ENCODE measurements around the gene TMEM170B.

Gene TMEM170B

GRCh38 chr6:11632795-11633511 is 95.4 kb downstream of the TMEM170B start:
- TF ChIP-seq, protein P1, sequence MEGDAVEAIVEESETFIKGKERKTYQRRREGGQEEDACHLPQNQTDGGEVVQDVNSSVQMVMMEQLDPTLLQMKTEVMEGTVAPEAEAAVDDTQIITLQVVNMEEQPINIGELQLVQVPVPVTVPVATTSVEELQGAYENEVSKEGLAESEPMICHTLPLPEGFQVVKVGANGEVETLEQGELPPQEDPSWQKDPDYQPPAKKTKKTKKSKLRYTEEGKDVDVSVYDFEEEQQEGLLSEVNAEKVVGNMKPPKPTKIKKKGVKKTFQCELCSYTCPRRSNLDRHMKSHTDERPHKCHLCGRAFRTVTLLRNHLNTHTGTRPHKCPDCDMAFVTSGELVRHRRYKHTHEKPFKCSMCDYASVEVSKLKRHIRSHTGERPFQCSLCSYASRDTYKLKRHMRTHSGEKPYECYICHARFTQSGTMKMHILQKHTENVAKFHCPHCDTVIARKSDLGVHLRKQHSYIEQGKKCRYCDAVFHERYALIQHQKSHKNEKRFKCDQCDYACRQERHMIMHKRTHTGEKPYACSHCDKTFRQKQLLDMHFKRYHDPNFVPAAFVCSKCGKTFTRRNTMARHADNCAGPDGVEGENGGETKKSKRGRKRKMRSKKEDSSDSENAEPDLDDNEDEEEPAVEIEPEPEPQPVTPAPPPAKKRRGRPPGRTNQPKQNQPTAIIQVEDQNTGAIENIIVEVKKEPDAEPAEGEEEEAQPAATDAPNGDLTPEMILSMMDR (IDR thresholded peaks at IDR 0.05): no peak
- H3K9me3 Mint-ChIP-seq: no peaks in the 10 kb centered on the region
- no peak for DNase-seq
- H3K4me3 Mint-ChIP-seq: no peak overlapping the region
- H3K36me3 Mint-ChIP-seq (ENCODE audit: low read depth): no peaks in the 10 kb centered on the region
- peaks cover 12% of the 10 kb centered on the region for H3K27me3 Mint-ChIP-seq (ENCODE audit: low read depth, poor library complexity)
- peaks cover 37% of the 10 kb centered on the region for H3K4me1 Mint-ChIP-seq
- H3K27ac Mint-ChIP-seq: no peak overlapping the region
